UCSD-AML1 (cell line): ENCODE data around the gene CHN2.

ENCODE experiments used
- DNase-seq: peaks from one replicate; lab custom pipeline; 2025; ENCODE audit not compliant: unreplicated experiment; lab: John Stamatoyannopoulos, UW

The CHN2 gene

DNA sequence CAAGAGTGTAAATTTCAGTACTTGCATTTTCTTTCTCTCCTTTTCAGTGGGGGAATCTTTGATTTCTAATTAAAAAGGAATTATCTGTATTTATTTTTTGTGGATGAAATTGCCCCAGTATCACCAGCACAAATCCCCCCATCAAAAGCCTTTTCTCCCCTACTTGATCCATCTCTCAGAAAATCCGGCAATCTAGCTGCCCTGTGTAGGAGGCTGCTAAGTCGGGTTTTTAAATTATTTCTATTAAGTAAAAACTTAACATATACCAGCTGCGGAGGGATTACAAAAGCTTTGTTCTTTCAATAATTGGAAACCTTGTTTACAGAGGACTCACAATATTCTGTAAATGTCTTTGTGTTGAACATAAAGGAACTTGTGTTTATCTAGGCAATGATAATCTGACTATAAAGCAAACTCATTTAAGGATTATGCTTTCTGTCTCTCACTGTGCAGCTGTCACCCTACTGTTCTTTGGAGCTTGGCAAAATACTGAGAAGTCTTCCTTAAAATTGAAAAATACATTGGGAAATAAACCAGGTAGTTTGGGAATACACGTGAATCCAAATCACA is 191.7 kb downstream of the CHN2 start:
- DNase-seq = no peak

DNA sequence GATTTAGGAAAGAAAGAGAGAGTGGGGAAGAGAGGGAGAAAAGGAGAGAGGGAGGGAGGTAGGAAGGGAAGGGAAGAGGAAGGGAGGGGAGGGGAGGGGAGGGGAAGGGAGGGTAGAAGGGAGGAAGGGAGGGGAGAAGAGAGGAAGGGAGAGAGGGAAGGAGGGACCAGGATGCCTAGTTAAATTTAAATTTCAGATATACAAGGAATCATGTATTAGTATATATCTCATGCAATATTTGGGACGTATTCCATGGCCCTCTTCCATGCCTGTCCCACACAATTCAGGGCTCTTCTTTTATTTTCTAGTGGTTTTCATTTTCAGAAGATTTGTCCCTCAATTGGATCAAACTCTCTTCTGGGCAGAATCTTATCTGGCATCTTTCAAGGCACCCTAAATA is 196.7 kb downstream of the CHN2 start:
- no peak for DNase-seq

DNA sequence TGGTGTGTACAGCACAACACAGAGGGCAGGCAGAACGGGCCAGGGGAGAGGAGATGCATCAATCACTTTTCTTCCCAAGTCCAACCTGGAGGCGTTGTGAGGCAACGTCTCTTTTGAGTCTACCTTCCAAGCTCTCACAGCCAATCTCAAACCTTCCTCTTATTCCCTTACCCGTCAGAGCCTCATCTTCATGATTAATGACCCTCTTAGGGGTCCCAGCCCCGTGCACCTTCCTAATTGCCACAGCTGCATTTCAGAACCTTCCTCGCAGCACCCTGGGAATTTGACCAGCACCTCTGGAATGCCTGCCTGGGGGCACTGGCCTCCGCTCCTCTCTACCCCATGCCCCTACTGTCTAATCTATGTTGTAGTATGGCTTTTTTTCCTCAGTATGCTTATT is 199.7 kb downstream of the CHN2 start:
- DNase-seq = no peak

DNA sequence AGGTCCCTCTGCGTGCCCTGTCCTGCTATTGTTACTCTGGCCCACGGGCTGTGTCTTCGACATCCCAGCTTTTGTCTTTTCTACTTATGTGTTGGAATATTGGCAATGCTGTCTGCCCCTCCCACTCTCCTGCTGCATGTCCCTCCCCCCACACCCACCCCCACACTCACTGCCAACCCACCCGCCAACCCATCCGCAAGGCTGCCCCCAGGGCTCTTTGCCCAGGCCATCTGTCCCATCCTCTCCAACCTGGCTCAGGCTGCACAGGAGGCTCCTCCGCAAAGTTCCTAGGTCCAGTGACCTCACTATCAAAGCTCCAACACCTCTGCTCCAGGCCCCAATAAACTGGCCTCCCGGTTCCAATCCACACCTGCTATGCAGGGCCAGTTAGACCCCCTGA is 202.0 kb downstream of the CHN2 start:
- no peak for DNase-seq

DNA sequence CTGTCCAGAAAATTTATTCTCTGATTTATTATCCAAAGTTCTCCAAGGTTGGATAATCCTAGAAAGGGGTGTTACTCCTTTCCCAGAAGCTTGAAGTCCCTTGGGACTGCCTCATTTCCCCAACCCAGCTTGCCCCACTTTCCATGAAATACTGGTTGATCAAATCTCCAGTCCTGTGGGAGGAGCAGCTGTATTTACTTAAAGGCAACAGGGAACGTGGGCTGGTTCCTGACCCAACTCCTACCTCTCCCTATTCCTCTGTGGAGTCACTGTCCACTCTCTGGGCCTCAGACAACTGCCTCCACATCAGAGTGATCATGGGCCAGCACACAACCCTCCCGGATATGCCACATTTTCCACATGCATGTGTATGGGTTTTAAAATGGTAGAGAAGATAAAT is 202.8 kb downstream of the CHN2 start:
- DNase-seq = no peak

DNA sequence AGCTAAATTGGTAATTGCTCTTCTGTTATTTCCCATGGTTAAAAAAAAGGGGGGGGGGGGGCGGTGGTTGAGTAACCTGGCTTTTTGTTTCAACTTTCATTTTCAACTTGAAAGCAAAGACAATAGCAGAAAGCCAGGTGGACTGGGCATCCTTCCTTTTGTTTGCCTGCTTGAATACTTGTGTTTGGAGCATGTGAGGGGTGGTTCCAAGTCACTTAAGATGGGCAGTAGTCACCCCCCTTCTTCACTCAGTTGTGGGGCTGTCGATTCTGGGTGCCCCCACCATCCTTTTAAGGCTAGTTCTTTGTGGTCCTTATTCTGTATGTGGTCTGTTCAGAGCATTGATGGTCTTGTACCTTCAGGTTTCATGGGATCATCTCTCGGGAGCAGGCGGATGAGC is 203.4 kb downstream of the CHN2 start:
- DNase-seq = no peak

DNA sequence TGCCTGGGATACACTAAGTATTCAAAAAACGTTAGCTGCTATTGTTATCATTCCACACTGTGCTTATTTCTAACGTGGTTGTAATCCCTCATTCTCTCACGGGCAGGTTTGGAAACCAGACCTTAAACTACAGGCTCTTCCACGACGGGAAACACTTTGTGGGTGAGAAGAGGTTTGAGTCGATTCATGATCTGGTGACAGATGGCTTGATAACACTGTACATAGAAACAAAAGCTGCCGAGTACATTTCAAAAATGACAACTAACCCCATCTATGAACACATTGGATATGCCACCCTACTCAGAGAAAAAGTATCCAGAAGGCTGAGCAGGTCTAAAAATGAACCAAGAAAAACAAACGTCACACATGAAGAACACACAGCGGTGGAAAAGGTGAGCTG is 205.9 kb downstream of the CHN2 start:
- DNase-seq = no peak

DNA sequence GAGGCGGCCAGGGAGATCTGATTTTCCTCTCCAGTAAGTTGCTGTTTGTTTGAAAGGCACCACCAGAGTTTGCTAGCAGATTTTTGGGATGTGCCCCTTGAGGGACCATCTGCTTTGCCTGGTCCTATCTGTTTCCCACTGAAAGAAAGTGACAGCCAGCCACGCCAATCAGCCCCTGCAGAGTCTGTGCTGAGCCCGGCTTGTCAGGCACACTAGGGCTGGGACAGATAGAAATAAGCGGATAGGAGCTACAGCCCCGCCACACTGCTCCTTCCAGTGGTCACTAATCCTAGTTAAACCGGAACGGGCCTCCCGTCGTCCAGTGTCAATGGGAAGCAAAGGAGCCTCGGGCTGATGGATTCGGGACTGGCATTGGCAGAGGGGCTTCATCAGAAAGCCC is 207.2 kb downstream of the CHN2 start:
- no peak for DNase-seq

DNA sequence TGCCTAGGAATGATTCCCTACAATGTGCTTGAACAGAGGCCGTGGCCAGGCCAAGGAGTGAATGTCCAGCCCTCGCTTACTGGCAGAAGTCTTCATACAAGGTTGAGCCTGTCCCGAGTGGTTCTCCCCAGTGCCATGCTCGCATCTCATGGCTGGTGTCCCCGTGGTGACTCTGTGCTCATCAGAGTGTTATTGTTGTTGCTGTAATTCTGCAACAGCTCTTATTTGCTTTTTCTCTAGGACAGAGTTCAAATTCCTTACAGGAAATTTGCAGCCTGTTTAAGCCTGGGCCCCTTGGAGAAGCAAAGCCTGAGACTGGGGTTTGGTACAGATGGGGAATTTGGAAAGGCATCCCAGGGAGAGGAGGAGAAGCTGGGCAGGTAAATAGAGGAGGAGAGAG is 211.3 kb downstream of the CHN2 start:
- no peak for DNase-seq

DNA sequence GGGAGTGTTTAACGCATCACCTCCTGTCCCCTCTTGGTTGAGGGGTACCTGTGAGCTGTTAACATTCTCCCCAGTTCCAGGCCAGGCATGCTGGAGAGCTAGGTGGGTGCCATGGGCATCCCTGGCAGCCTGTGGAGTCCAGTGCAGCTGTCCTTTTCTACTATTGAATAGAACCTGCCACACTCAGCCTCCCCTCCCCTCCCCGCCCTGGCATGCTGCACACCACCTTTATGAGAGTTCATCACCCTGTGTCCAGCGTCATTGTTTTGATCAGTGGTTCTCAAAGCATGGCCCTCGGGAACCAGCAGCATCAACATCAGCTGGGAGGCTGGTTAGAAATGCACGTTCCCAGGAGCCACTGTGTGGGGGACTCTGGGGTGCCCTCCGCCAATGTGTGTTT is 211.8 kb downstream of the CHN2 start:
- no peak for DNase-seq

DNA sequence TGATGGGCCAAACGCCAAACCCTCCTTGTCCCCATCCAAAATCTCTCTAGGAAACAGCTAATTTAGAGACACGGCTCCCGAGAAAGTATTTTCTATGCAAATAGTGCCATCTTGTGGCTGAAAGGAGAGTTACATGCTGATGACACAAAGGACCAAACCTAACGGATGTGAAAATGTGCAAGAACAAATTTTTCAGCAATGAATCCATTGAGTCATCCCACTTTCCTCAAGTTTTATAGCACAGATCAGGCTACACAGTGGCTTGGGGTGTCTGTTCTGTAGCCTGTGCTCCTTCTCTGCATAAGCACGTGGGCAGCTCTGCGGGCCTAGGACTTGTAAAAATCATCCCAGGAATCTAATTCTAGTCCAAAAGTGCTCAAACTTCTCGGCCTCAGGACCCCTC is 214.3 kb downstream of the CHN2 start:
- DNase-seq = no peak

DNA sequence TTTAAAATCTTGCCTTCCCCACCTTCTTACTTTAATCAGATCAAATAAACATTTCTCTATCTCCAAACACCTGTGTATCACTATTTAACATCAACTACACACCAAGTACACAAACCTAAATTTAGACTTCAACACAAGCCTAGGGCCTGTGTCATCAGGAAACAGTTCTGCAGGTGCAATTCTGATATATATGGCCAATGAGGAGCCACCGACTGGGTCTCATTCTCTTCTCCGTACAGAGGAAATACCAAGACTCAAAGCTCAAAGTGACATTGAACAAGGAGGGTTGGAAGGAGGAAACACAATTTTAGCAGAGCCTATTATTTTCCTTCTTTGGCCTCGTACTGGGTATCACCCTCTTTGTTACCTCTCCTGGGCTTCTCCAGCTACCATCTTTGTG is 216.4 kb downstream of the CHN2 start:
- DNase-seq = no peak

DNA sequence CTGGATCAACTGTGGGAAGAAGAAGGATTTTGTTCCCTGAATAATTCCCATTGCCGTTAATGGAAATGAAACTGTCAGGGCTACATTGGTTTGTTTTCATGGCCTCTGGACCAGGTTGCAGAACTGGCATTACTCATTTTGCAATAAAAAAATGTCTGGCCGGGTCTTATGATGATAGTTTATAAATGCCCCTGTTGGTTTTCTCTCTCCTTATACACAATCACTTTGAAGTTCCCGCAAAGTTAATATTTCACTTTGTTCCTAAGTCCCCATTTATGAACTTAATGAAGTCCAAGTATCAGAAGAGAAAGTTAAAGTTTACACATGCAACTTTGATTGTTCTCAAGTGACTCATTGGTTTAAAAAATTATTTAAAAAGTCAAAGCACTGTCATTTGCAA is 218.3 kb downstream of the CHN2 start:
- no peak for DNase-seq

DNA sequence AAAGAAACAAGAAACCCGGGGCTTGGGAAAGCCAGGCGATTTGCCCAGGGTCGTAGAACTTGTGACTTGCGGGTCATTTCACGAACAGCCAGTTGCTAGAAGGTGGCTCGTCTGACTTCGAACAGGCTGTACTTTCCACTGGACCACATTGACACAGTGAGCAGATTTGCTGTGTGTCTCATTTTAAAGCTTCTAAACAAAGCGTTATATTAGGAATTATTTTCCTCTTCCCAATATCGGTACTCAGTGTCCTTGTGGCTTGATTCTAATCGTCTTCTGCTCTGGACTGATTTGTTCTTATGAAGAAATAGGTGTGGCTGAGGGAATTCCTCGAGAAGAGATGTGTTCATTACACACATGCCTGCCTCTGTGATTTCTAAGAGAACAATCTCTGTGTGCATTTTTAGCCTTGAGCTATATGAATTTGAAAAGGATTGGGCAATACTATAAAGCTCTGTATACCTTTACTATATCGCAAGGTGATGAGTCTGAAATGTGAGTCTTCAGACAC is 219.1 kb downstream of the CHN2 start:
- DNase-seq = no peak

DNA sequence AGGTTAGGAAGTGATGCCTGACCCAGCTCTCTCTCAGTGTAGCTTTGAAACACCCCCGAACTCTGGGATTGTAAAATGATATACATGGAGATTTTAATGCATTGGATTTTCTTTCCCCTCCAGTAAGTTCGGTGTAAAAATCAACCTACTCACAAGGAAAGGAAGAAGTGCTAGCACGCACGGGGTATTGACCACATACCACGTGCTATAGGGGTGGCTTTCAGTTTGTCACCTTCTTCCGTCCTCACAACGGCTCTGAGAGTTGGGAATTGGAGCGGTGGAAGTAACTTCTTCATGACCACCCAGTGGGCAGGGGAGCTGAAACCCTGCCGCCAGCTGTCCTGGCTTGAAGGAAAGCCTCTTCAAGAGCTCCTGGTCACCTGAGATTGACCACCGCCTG is 219.6 kb downstream of the CHN2 start:
- DNase-seq = no peak

DNA sequence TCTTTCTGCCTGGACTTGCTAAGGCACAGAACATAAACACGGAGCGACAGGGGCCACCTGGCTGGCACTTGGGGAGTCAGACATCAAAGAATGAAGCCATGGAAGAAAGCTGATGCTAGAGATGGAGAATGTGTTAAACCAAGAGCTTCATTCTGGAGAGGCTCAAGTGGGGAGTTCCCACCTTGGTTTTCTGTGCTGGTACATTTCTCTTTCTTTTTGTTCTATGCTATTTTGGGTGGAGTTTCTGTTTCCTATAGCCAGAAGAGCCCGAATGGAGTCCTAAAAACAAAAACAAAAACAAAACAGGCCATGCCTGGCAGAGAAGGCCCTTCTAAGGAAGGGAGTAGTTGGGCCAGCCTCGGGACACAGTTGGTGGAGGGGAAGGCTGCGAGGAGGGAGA is 220.6 kb downstream of the CHN2 start:
- DNase-seq = no peak

DNA sequence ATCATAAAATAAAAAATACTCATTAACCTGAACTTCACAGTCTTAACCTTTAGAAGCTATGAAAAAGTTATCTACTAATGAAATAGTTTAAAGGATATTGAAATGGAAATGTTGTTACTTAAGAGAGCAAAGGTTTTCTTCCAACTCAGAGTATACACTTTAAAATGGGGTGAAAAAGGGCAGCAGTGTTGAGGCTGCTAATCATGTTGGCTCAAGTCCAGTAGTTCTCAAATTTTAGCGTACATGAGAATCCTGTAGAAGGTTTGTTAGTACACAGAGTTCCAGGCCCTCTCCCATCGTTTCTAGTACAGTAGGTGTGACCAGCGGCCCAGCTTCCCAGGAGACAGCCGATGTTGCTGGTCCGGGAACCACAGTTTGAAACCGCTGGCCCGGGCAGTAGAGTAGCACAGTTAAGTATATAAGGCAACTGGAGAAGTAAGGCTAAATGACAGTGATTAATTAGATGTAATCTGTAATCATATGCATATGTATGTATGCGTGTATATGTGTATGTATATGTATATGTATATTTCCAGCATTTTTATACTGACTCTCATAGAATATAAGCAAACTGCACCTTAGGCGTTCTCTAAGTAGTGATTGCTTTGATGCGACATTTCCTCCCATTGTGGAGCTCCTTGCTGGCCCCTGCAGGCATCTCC is 221.8 kb downstream of the CHN2 start:
- no peak for DNase-seq

DNA sequence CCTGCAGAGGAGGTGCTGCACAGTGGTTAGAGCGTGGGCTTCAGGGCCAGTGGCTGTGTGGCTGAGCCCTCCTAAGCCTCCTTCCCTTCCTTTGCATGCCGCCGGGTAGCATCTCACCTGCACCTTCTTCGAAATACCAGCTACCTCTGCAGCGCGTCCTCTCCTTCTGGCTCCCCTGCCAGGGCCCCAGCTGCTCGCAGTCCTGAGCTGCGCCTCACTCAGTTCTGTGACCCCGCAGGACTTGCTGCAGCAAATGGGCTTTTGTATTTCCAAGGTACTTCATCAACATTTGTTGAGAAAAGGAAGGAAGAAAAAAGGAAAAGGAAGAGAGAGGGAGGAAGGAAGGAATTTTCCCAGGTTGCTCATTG is 222.3 kb downstream of the CHN2 start:
- no peak for DNase-seq

DNA sequence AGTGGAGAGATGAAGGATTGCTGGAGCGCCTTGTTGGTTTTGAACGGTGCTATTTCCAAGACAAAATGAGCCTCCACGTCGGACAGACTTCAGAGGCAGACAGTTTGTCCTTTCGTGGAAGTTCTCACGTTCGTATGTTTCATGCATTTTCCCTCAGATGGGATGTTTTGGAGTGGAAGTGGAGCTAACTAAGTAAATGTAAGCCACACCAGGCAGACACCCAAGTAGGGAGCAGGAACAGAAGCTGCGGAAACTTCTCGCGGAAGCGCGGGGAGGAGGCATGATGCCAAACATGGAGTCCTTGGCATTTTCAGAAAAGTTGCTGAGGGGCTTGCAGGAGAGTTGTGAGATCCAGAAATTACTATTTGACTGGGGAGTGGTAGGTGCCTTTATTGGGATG is 223.5 kb downstream of the CHN2 start:
- DNase-seq = no peak

DNA sequence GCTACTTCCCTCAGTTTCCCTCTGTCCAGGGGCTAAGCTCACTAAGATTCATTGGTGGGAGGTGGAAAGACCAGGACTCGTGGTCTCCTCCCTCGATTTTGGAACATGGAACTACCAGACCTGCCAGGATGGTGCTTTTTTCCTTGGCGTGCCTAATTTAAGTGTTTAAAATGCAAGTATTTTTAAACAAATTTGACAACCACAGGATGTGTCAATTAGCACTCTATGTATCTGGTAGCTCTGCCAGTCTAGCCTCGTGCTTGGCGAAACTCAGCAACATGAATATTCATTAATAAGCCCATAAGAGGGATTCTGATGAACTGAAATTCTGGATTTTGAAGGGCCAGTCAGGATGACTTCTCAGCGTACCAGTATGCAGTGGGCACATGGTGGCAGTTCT is 224.1 kb downstream of the CHN2 start:
- DNase-seq = no peak

DNA sequence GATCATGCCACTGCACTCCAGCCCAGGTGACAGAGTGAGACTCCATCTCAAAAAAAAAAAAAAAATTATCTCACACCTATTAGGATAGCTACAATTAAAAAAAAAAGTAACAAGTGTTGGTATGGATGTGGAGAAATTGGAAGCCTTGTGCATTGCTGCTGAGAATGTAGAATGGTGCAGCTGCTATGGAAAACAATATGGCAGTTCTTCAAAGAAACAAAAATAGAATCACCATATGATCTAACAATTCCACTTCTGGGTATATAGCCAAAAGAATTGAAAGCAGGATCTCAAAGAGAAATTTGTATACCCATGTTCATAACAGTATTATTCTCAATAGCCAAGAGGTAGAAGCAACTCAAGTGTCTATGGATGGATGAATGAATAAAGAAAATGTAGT is 225.4 kb downstream of the CHN2 start:
- DNase-seq = no peak

DNA sequence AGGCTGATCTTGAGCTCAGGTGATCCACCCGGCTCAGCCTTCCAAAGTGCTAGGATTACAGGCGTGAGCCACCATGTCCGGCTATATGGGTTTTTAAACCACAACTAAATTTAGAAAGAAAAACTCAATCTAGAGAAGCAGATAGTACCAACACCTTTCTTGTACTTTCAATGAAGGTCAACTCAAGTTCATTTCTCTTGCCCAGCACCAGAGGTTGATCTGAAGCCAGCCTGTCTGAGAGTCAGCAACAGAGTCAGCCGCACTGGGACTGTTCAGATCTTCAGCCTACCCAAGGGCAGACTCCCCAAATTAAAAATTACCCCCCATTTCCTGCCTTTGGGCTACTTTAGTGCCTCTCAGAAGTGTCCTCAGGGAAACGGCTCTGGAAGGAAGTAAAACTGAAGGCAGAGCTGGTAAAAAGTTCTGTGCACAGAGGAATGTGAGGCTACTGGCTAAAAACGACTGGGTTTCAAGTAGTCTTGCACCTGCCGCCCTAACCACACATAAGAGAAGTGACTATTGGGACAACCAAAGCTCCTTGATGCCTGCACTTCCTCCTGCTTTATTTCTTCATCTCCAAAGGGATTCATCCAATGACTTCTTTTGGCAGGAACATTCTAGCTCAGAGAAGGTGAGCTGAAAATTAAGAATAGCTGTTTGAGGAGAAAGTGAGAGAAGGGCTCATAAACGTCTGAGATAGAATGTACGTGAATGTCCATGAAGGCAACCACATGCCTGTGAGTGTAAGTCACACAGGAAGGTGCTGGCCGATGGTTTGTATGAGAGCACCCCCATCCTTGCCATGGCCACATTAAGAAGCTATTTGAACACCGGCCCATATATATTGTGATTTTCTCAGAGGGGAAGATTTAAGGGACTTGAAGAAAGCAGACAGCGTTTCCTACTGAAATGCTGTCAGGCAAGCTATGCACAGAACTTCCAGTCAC is 226.7 kb downstream of the CHN2 start:
- no peak for DNase-seq
